Skeletal muscle satellite cell (primary cell): ENCODE results near the gene LCA5. TPM values are rescaled to one million over a fixed set of nuclear protein-coding genes. Genes with fewer than 3 reads are reported as not detected.
"Not testable (repeated sequence)": the region's sequence is repeated elsewhere in the genome, so short reads cannot be mapped to it uniquely, and the experiment has no call there.

ENCODE experiments used
- H3K27me3 ChIP-seq: 2 replicates; pipeline ENCODE4 v1.7.0; 2013; ENCODE audit warnings: low read length; ENCODE audit not compliant: control insufficient read depth, insufficient read depth
- H3K36me3 ChIP-seq: 2 replicates; pipeline ENCODE4 v1.7.0; 2013; ENCODE audit warnings: mild to moderate bottlenecking, control low read depth, low read length; ENCODE audit not compliant: insufficient read depth
- H3K4me1 ChIP-seq: 2 replicates; pipeline ENCODE4 v1.7.0; 2013; ENCODE audit warnings: low read length; ENCODE audit not compliant: control insufficient read depth, insufficient read depth
- H3K4me2 ChIP-seq: 2 replicates; pipeline ENCODE4 v1.7.0; 2013; ENCODE audit warnings: mild to moderate bottlenecking, low read length
- H3K4me3 ChIP-seq: 2 replicates; pipeline ENCODE4 v1.7.0; 2013; ENCODE audit warnings: low read length
- H3K9ac ChIP-seq: 2 replicates; pipeline ENCODE4 v1.7.0; 2013; ENCODE audit warnings: mild to moderate bottlenecking, low read depth, low read length, moderate library complexity
- H3K9me3 ChIP-seq: replicated peaks from 2 replicates; pipeline ENCODE4 v1.7.0; 2013; ENCODE audit warnings: mild to moderate bottlenecking, control low read depth, low read length
- total RNA-seq: library from RNA; depleted of rRNA; stranded (reverse); fragments of >200 nt; gene quantifications from 2 replicates; pipeline ENCODE4 v1.2.3, GENCODE V29; 2012; rRNA removed

Gene LCA5
- total RNA-seq = 3.3 and 4.1 TPM in 2 replicates

GRCh38 chr6:79536954-79537747 lies at the start of gene LCA5:
LCA5 (minus strand) TSS chr6:79537430; CDS start chr6:79518894, 18,536 bp downstream.
- Histone ChIP-seq H3K36me3 (no peaks in the 10 kb centered on the region), H3K4me1 (peaks cover 7% of the 10 kb centered on the region), H3K27me3 (no peaks in the 10 kb centered on the region), H3K4me3 (peak within 1 kb of the TSS; percentile 89), H3K9ac (peak within 1 kb of the TSS; percentile 97), H3K4me2 (peak within 1 kb of the TSS; percentile 89), H3K9me3 (no peaks in the 10 kb centered on the region)

- no peaks in the 10 kb centered on the region for H3K36me3 ChIP-seq
- no peaks in the 10 kb centered on the region for H3K27me3 ChIP-seq
- H3K4me1 ChIP-seq = no peaks in the 10 kb centered on the region
- H3K9me3 ChIP-seq = no peaks in the 10 kb centered on the region
- no peak overlapping the region for H3K9ac ChIP-seq
- H3K4me2 ChIP-seq = no peak overlapping the region
- H3K4me3 ChIP-seq = no peak overlapping the region
Observed at GRCh38 chr6:79586548-79586947, 49.3 kb upstream of the LCA5 start.

- Histone ChIP-seq H3K4me2 (no peak overlapping the region), H3K9me3 (no peaks in the 10 kb centered on the region), H3K4me1 (no peaks in the 10 kb centered on the region), H3K27me3 (no peaks in the 10 kb centered on the region), H3K36me3 (no peaks in the 10 kb centered on the region), H3K9ac (no peak overlapping the region), H3K4me3 (no peak overlapping the region)
Observed at GRCh38 chr6:79584332-79584731, 47.1 kb upstream of the LCA5 start.

GRCh38 chr6:79577926-79578325 lies 40.7 kb upstream of the LCA5 start:
- not testable (repeated sequence) for H3K27me3 ChIP-seq, H3K9ac ChIP-seq, H3K4me3 ChIP-seq, H3K4me2 ChIP-seq, H3K9me3 ChIP-seq, H3K36me3 ChIP-seq
- H3K4me1 ChIP-seq = peaks cover 13% of the 10 kb centered on the region

GRCh38 chr6:79574630-79575225 lies 37.5 kb upstream of the LCA5 start:
- Histone ChIP-seq H3K9ac (no peak overlapping the region), H3K36me3 (no peaks in the 10 kb centered on the region), H3K4me2 (peak overlapping the region; percentile 8), H3K27me3 (no peaks in the 10 kb centered on the region), H3K4me3 (no peak overlapping the region), H3K9me3 (no peaks in the 10 kb centered on the region), H3K4me1 (peaks cover 22% of the 10 kb centered on the region)

GRCh38 chr6:79574174-79574573 lies 36.9 kb upstream of the LCA5 start:
- H3K9ac ChIP-seq = no peak overlapping the region

GRCh38 chr6:79571030-79571367 lies 33.8 kb upstream of the LCA5 start:
- Histone ChIP-seq H3K9me3 (no peaks in the 10 kb centered on the region), H3K27me3 (no peaks in the 10 kb centered on the region), H3K9ac (no peak overlapping the region), H3K36me3 (no peaks in the 10 kb centered on the region), H3K4me2 (peak overlapping the region; percentile 52), H3K4me1 (peaks cover 24% of the 10 kb centered on the region), H3K4me3 (no peak overlapping the region)

More at GRCh38 chr6:79574174-79574573, 36.9 kb upstream of the LCA5 start:
- H3K36me3 ChIP-seq = no peaks in the 10 kb centered on the region
- no peaks in the 10 kb centered on the region for H3K27me3 ChIP-seq
- no peak overlapping the region for H3K4me3 ChIP-seq
- H3K9me3 ChIP-seq = no peaks in the 10 kb centered on the region
- peaks cover 24% of the 10 kb centered on the region for H3K4me1 ChIP-seq
- H3K4me2 ChIP-seq = peak overlapping the region; percentile 8

GRCh38 chr6:79570129-79571029 lies 33.1 kb upstream of the LCA5 start:
- Histone ChIP-seq H3K9me3 (no peaks in the 10 kb centered on the region), H3K36me3 (no peaks in the 10 kb centered on the region), H3K4me2 (peak overlapping the region; percentile 52), H3K9ac (no peak overlapping the region), H3K4me3 (no peak overlapping the region), H3K27me3 (no peaks in the 10 kb centered on the region), H3K4me1 (peaks cover 24% of the 10 kb centered on the region)

GRCh38 chr6:79568996-79569395 lies 31.8 kb upstream of the LCA5 start:
- Histone ChIP-seq H3K9me3 (no peaks in the 10 kb centered on the region), H3K4me2 (no peak overlapping the region)

GRCh38 chr6:79564636-79565035 lies 27.4 kb upstream of the LCA5 start:
- Histone ChIP-seq H3K4me1 (peaks cover under 1% of the 10 kb centered on the region), H3K27me3 (no peaks in the 10 kb centered on the region), H3K9ac (no peak overlapping the region), H3K9me3 (no peaks in the 10 kb centered on the region), H3K4me3 (no peak overlapping the region), H3K36me3 (no peaks in the 10 kb centered on the region), H3K4me2 (no peak overlapping the region)

More at GRCh38 chr6:79568996-79569395, 31.8 kb upstream of the LCA5 start:
- Histone ChIP-seq H3K4me1 (peaks cover 13% of the 10 kb centered on the region), H3K36me3 (no peaks in the 10 kb centered on the region), H3K4me3 (no peak overlapping the region), H3K27me3 (no peaks in the 10 kb centered on the region), H3K9ac (no peak overlapping the region)

- Histone ChIP-seq H3K27me3 (no peaks in the 10 kb centered on the region), H3K36me3 (no peaks in the 10 kb centered on the region), H3K9ac (no peak overlapping the region), H3K4me2 (no peak overlapping the region), H3K4me1 (no peaks in the 10 kb centered on the region), H3K9me3 (no peaks in the 10 kb centered on the region), H3K4me3 (no peak overlapping the region)
Observed at GRCh38 chr6:79559706-79560105, 22.5 kb upstream of the LCA5 start.
